ENCODE results near the gene ANKRD11.

Gene ANKRD11

GRCh38 chr16:89295071-89295900, 195.1 kb downstream of the ANKRD11 start:
- DNase-seq (ENCODE audit: insufficient read length, low spot score) (no peak), FAIRE-seq (no peak)
- TF ChIP-seq POLR2A (IDR thresholded peaks at IDR 0.05; ENCODE audit: low read depth, low read length): no peak

GRCh38 chr16:89294486-89294885, 195.9 kb downstream of the ANKRD11 start:
- TF ChIP-seq SPI1 (IDR thresholded peaks at IDR 0.05; ENCODE audit: low read depth, low read length) (no peak), TAF1 (IDR thresholded peaks at IDR 0.05; ENCODE audit: low read depth, low read length) (no peak), POLR2A (IDR thresholded peaks at IDR 0.05; ENCODE audit: low read depth, low read length) (no peak), PAX5 (IDR thresholded peaks at IDR 0.05; ENCODE audit: insufficient read depth, low read length, severe bottlenecking) (no peak), POU2F2 (IDR thresholded peaks at IDR 0.05; ENCODE audit: low read depth, low read length) (no peak), POLR2AphosphoS5 (IDR thresholded peaks at IDR 0.05; ENCODE audit: low read depth, low read length) (no peak)
- FAIRE-seq: no peak

GRCh38 chr16:89293276-89294143, 196.9 kb downstream of the ANKRD11 start:
- DNase-seq (ENCODE audit: insufficient read length, low spot score) (no peak), FAIRE-seq (no peak)
- TF ChIP-seq SPI1 (IDR thresholded peaks at IDR 0.05; ENCODE audit: low read depth, low read length) (no peak), POLR2AphosphoS5 (IDR thresholded peaks at IDR 0.05; ENCODE audit: low read depth, low read length) (no peak), POLR2A (IDR thresholded peaks at IDR 0.05; ENCODE audit: low read depth, low read length) (no peak), PAX5 (IDR thresholded peaks at IDR 0.05; ENCODE audit: insufficient read depth, low read length, severe bottlenecking) (no peak), POU2F2 (IDR thresholded peaks at IDR 0.05; ENCODE audit: low read depth, low read length) (no peak), TAF1 (IDR thresholded peaks at IDR 0.05; ENCODE audit: low read depth, low read length) (no peak)

More at GRCh38 chr16:89294486-89294885, 195.9 kb downstream of the ANKRD11 start:
- no peak for DNase-seq (ENCODE audit: insufficient read length, low spot score)

GRCh38 chr16:89292443-89293078, 197.8 kb downstream of the ANKRD11 start:
- no peak for FAIRE-seq
- no peak for DNase-seq (ENCODE audit: insufficient read length, low spot score)
- TF ChIP-seq POU2F2 (IDR thresholded peaks at IDR 0.05; ENCODE audit: low read depth, low read length) (no peak), TAF1 (IDR thresholded peaks at IDR 0.05; ENCODE audit: low read depth, low read length) (no peak), PAX5 (IDR thresholded peaks at IDR 0.05; ENCODE audit: insufficient read depth, low read length, severe bottlenecking) (no peak), POLR2AphosphoS5 (IDR thresholded peaks at IDR 0.05; ENCODE audit: low read depth, low read length) (no peak), SPI1 (IDR thresholded peaks at IDR 0.05; ENCODE audit: low read depth, low read length) (no peak), POLR2A (IDR thresholded peaks at IDR 0.05; ENCODE audit: low read depth, low read length) (no peak)

- DNase-seq (ENCODE audit: insufficient read length, low spot score) (no peak), FAIRE-seq (no peak)
- no peak for TF ChIP-seq POLR2AphosphoS5 (IDR thresholded peaks at IDR 0.05; ENCODE audit: low read depth, low read length)
- TF ChIP-seq POU2F2 (IDR thresholded peaks at IDR 0.05; ENCODE audit: low read depth, low read length): no peak
- TF ChIP-seq POLR2A (IDR thresholded peaks at IDR 0.05; ENCODE audit: low read depth, low read length): no peak
- TF ChIP-seq SPI1 (IDR thresholded peaks at IDR 0.05; ENCODE audit: low read depth, low read length): no peak
- TF ChIP-seq TAF1 (IDR thresholded peaks at IDR 0.05; ENCODE audit: low read depth, low read length): no peak
- TF ChIP-seq PAX5 (IDR thresholded peaks at IDR 0.05; ENCODE audit: insufficient read depth, low read length, severe bottlenecking): no peak
Observed at GRCh38 chr16:89291776-89292175, 198.6 kb downstream of the ANKRD11 start.

- TF ChIP-seq POLR2AphosphoS5 (IDR thresholded peaks at IDR 0.05; ENCODE audit: low read depth, low read length) (no peak), TAF1 (IDR thresholded peaks at IDR 0.05; ENCODE audit: low read depth, low read length) (no peak), POU2F2 (IDR thresholded peaks at IDR 0.05; ENCODE audit: low read depth, low read length) (no peak), SPI1 (IDR thresholded peaks at IDR 0.05; ENCODE audit: low read depth, low read length) (no peak), POLR2A (IDR thresholded peaks at IDR 0.05; ENCODE audit: low read depth, low read length) (no peak), PAX5 (IDR thresholded peaks at IDR 0.05; ENCODE audit: insufficient read depth, low read length, severe bottlenecking) (no peak)
- DNase-seq (ENCODE audit: insufficient read length, low spot score) (no peak), FAIRE-seq (no peak)
Observed at GRCh38 chr16:89291363-89291762, 199.0 kb downstream of the ANKRD11 start.

GRCh38 chr16:89290887-89291286, 199.5 kb downstream of the ANKRD11 start:
- DNase-seq (ENCODE audit: insufficient read length, low spot score) (no peak), FAIRE-seq (no peak)
- no peak for TF ChIP-seq PAX5 (IDR thresholded peaks at IDR 0.05; ENCODE audit: insufficient read depth, low read length, severe bottlenecking)

GRCh38 chr16:89290472-89290871, 199.9 kb downstream of the ANKRD11 start:
- TF ChIP-seq POLR2AphosphoS5 (IDR thresholded peaks at IDR 0.05; ENCODE audit: low read depth, low read length) (no peak), POLR2A (IDR thresholded peaks at IDR 0.05; ENCODE audit: low read depth, low read length) (no peak), TAF1 (IDR thresholded peaks at IDR 0.05; ENCODE audit: low read depth, low read length) (no peak), POU2F2 (IDR thresholded peaks at IDR 0.05; ENCODE audit: low read depth, low read length) (no peak), SPI1 (IDR thresholded peaks at IDR 0.05; ENCODE audit: low read depth, low read length) (no peak), PAX5 (IDR thresholded peaks at IDR 0.05; ENCODE audit: insufficient read depth, low read length, severe bottlenecking) (no peak)
- no peak for FAIRE-seq

More at GRCh38 chr16:89290472-89290871, 199.9 kb downstream of the ANKRD11 start:
- DNase-seq (ENCODE audit: insufficient read length, low spot score): no peak
